Esophagus squamous epithelium (tissue), 5 donors: ENCODE data around the gene OCRL. TPM values are rescaled to one million over a fixed set of nuclear protein-coding genes. Genes with fewer than 3 reads are reported as not detected.
"Not testable (repeated sequence)": the region's sequence is repeated elsewhere in the genome, so short reads cannot be mapped to it uniquely, and the experiment has no call there.

Experiments
- DNase-seq: peaks from one replicate; lab custom pipeline; 2025; lab: John Stamatoyannopoulos, UW
- H3K27ac ChIP-seq, 4 donors: fragments of 200-600 bp; sonication (generic); one replicate each; pipeline ENCODE4 v1.5.1; 2016 to 2019; ENCODE audit warnings: mild to moderate bottlenecking in 1 of 4
- H3K27me3 ChIP-seq, 4 donors: fragments of 200-600 bp; sonication (generic); 1 replicate in 3 of 4; 2 replicates in 1 of 4; pipeline versions ENCODE4 v1.5.1 to v1.6.0; 2017 to 2021; ENCODE audit warnings: antibody characterized with exemption in 1 of 4
- H3K36me3 ChIP-seq, 3 donors: fragments of 200-600 bp; sonication (generic); one replicate each; pipeline ENCODE4 v1.5.1; 2016 to 2019
- H3K4me1 ChIP-seq, 3 donors: fragments of 200-600 bp; sonication (generic); one replicate each; pipeline ENCODE4 v1.5.1; 2017 to 2019
- H3K4me3 ChIP-seq, 4 donors: fragments of 200-600 bp; sonication (generic); 1 replicate in 3 of 4; 2 replicates in 1 of 4; pipeline ENCODE4 v1.5.1; 2016 to 2019; ENCODE audit warnings: mild to moderate bottlenecking in 2 of 4, moderate library complexity in 1 of 4
- H3K9me3 ChIP-seq, 3 donors: fragments of 200-600 bp; sonication (generic); one replicate each; pipeline ENCODE4 v1.5.1; 2016 to 2019
- POLR2A ChIP-seq, 4 donors: fragments of 450-650 bp; IDR thresholded peaks; one replicate each; pipeline ENCODE4 v1.6.1; 2017; ENCODE audit warnings: antibody characterized with exemption in 4 of 4, mild to moderate bottlenecking in 4 of 4, moderate library complexity in 3 of 4
- WGBS, 2 donors: methylation state at CpG; one replicate each; pipeline ENCODE4 v1.1.5; 2018; 5-methylcytosine and 5-hydroxymethylcytosine counted together
- intact Hi-C: fragments of 100-400 bp; cut with DNase I; formaldehyde crosslinking; loops from one replicate; pipeline ENCODE4 v1.15.0; 2022
- total RNA-seq, 4 donors: library from RNA; depleted of rRNA; stranded (reverse); fragments of >200 nt; gene quantifications; one replicate each; pipeline ENCODE4 v1.1.0, GENCODE V29; 2016
- TF ChIP-seq, protein P1 (sequence below), 6 experiments: fragments of 450-650 bp in 4 of 6; fragments of 200-600 bp in 2 of 6; sonication (generic) in 2 of 6; IDR thresholded peaks; one replicate each; pipeline ENCODE4 v1.5.1; 2016 to 2019; ENCODE audit warnings: antibody characterized with exemption in 6 of 6, mild to moderate bottlenecking in 4 of 6, moderate library complexity in 4 of 6
- donor health status: DM: yes; HTN: yes; CAD: no.

The OCRL gene
- total RNA-seq, 4 donors from 2014 or later, result 7.9 to 13.4 (median 10.7) TPM

DNA sequence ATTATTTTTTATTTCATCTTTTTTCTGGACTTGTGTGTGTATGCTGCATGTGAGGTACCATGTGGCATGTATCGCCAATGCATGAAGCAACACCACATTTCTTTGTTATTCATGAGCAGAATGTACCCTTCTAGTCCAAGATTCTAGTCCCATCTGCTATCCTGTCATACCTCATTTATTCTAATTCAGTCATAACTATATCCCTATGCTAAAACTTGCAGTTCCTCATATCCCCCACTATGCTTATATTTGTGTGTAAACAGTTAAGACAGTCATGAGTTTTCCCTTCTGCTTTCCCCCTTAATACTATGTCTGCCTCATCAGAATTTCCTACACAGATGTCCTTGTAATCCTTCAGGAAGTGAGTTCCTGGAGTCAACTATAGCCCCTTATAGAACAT lies 19.7 kb downstream of the OCRL start:
- Histone ChIP-seq H3K36me3 (peaks cover 0 to 68% (median 3%) of the 10 kb centered on the region in 3 donors), H3K27me3 (no peaks in the 10 kb centered on the region), H3K9me3 (no peaks in the 10 kb centered on the region), H3K27ac (no peak overlapping the region), H3K4me1 (no peaks in the 10 kb centered on the region), H3K4me3 (no peak overlapping the region)
- TF ChIP-seq, protein P1, sequence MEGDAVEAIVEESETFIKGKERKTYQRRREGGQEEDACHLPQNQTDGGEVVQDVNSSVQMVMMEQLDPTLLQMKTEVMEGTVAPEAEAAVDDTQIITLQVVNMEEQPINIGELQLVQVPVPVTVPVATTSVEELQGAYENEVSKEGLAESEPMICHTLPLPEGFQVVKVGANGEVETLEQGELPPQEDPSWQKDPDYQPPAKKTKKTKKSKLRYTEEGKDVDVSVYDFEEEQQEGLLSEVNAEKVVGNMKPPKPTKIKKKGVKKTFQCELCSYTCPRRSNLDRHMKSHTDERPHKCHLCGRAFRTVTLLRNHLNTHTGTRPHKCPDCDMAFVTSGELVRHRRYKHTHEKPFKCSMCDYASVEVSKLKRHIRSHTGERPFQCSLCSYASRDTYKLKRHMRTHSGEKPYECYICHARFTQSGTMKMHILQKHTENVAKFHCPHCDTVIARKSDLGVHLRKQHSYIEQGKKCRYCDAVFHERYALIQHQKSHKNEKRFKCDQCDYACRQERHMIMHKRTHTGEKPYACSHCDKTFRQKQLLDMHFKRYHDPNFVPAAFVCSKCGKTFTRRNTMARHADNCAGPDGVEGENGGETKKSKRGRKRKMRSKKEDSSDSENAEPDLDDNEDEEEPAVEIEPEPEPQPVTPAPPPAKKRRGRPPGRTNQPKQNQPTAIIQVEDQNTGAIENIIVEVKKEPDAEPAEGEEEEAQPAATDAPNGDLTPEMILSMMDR (IDR thresholded peaks at IDR 0.05), result no peak
- TF ChIP-seq POLR2A (IDR thresholded peaks at IDR 0.05), result no peak
- intact Hi-C loops, result no loop called here
- no peak for DNase-seq
- 67 to 80% methylated on average over 1 of the region's 1 CpG for WGBS, 2 donors

DNA sequence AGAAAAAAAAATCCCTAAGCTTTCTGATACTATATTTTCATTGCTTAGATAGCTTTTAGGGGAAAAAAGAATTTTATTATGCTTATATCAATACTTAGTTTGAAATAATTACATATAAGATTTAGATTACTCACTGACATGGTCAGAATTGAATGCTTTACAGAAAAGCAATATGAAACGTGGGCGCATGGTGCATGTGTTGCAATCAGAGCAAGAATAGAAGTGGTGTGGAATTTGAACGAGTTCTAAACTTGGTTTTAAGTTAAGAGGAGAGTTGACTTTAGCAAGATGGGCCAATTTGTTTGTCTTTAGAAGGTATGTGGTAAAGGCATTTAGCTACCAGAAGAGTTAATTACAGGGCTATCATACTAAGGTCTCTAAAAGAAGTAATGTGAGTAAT lies 21.4 kb downstream of the OCRL start:
- no peak for TF ChIP-seq POLR2A (IDR thresholded peaks at IDR 0.05)
- TF ChIP-seq, protein P1 (IDR thresholded peaks at IDR 0.05), result no peak
- Histone ChIP-seq H3K36me3 (peaks cover 0 to 59% (median 3%) of the 10 kb centered on the region in 3 donors), H3K27me3 (no peaks in the 10 kb centered on the region), H3K4me1 (no peaks in the 10 kb centered on the region), H3K4me3 (no peak overlapping the region), H3K9me3 (no peaks in the 10 kb centered on the region), H3K27ac (no peak overlapping the region)
- DNase-seq, result no peak
- intact Hi-C loops, result no loop called here
- 76 to 93% methylated on average over 3 of the region's 3 CpGs for WGBS, 2 donors

GRCh38 chrX:129564345-129564744 lies 24.3 kb downstream of the OCRL start:
- H3K27ac ChIP-seq, H3K9me3 ChIP-seq, intact Hi-C loops, H3K4me3 ChIP-seq, H3K27me3 ChIP-seq, DNase-seq, H3K4me1 ChIP-seq: not testable (repeated sequence)
- 80% methylated on average over 1 of the region's 5 CpGs; no CpG with 5 or more reads in 1 of the 2 donors for WGBS, 2 donors
- peaks cover 0 to 58% (median 0%) of the 10 kb centered on the region in 3 donors for H3K36me3 ChIP-seq

GRCh38 chrX:129565046-129565650 lies 25.1 kb downstream of the OCRL start:
- no peak for DNase-seq
- H3K27me3 ChIP-seq, result no peaks in the 10 kb centered on the region
- no peak overlapping the region for H3K27ac ChIP-seq
- H3K4me3 ChIP-seq, result no peak overlapping the region
- 30 to 33% methylated on average over 2 to 3 of the region's 3 CpGs for WGBS, 2 donors
- intact Hi-C loops, result no loop called here
- H3K36me3 ChIP-seq, result peaks cover 0 to 58% (median 0%) of the 10 kb centered on the region in 3 donors
- H3K9me3 ChIP-seq, result no peaks in the 10 kb centered on the region
- no peaks in the 10 kb centered on the region for H3K4me1 ChIP-seq
- TF ChIP-seq, protein P1 (IDR thresholded peaks at IDR 0.05), result no peak
- TF ChIP-seq POLR2A (IDR thresholded peaks at IDR 0.05), result no peak

DNA sequence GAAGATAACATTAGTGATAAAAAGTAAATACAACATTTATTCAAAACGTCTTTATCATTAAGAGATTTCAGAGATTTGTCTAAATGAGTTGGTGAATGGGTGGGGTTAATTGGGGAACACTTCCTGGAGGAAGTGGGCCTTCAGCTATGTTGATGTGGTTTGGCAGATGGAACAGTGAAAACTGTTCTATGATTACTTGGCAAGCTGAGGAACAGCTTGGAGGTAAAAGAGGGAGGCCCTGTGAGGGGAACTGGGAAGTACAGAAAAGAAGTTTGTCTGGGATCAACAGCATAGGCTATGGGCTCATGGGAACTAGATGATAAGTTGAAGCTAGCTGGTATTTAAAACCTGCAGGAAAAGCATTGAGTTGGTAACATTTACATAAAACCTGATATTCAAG lies 26.0 kb downstream of the OCRL start:
- H3K4me1 ChIP-seq, result no peaks in the 10 kb centered on the region
- no peaks in the 10 kb centered on the region for H3K27me3 ChIP-seq
- TF ChIP-seq POLR2A (IDR thresholded peaks at IDR 0.05), result no peak
- TF ChIP-seq, protein P1 (IDR thresholded peaks at IDR 0.05), result no peak
- no peak for DNase-seq
- peaks cover 0 to 54% (median 0%) of the 10 kb centered on the region in 3 donors for H3K36me3 ChIP-seq
- H3K4me3 ChIP-seq, result no peak overlapping the region
- H3K27ac ChIP-seq, result no peak overlapping the region
- no peaks in the 10 kb centered on the region for H3K9me3 ChIP-seq
- intact Hi-C loops, result no loop called here
- WGBS, 2 donors, result 0 to 20% methylated on average over 1 of the region's 1 CpG
